Epidermal melanocyte (primary cell): ENCODE measurements around the gene CSH1.
"Not testable (repeated sequence)": the region's sequence is repeated elsewhere in the genome, so short reads cannot be mapped to it uniquely, and the experiment has no call there.

Experiments
- DNase-seq: peaks from one replicate; pipeline ENCODE4 v3.0.0; 2011; ENCODE audit warnings: low spot score; ENCODE audit not compliant: insufficient read length

Gene CSH1

DNA sequence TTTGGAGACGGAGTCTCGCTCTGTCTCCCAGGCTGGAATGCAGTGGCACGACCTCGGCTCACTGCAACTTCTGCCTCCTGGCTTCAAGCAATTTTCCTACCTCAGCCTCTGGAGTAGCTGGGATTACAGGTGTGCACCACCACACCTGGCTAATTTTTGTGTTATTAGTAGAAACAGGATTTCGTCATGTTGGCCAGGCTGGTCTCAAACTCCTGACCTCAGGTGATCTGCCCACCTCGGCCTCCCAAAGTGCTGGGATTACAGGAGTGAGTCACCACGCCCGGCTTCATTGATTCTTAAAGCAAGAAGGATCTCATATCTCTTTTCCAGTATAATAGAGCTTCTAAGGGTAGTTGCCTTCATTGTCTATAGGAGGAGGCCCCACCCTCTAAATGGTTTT, 8.4 kb upstream of the CSH1 start:
- not testable (repeated sequence) for DNase-seq

DNA sequence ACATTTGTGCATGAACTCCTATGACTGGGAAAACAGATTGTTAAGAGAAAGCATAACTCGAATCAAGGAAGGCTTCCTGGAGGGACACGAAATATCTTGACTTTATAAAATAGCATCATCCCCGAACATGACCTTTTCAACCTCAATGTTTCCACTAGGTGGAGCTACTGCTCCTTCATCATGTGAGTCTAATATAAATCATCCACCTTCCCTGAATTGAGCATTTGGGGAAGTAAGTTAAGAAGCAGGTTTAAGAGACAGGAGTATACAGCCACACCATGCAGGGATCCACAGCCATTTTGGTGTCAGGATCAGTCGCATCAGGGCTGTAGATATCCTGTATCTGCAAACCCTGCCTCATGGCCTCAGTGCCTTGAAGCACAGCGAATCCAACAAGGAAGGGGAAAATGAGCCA, 7.4 kb upstream of the CSH1 start:
- not testable (repeated sequence) for DNase-seq

DNA sequence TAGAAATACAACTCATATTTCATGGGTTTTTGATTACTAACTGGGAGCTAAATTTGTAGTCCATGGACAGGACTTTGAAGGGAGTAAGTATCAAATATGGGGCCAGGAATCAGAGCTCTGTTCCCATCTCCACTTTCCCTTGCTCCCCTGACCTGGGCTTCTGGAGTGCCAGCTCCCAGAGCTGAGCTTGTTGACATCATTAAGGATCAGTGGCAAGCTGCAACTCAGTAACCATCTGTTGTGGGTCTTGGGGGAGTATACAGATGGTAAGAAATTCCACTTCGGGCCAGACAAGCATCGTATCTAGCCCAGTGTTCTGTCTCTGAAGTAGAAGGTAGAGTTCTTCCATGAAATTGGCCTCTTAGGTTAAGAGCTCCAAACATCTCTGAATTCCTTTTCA, 5.6 kb upstream of the CSH1 start:
- not testable (repeated sequence) for DNase-seq

DNA sequence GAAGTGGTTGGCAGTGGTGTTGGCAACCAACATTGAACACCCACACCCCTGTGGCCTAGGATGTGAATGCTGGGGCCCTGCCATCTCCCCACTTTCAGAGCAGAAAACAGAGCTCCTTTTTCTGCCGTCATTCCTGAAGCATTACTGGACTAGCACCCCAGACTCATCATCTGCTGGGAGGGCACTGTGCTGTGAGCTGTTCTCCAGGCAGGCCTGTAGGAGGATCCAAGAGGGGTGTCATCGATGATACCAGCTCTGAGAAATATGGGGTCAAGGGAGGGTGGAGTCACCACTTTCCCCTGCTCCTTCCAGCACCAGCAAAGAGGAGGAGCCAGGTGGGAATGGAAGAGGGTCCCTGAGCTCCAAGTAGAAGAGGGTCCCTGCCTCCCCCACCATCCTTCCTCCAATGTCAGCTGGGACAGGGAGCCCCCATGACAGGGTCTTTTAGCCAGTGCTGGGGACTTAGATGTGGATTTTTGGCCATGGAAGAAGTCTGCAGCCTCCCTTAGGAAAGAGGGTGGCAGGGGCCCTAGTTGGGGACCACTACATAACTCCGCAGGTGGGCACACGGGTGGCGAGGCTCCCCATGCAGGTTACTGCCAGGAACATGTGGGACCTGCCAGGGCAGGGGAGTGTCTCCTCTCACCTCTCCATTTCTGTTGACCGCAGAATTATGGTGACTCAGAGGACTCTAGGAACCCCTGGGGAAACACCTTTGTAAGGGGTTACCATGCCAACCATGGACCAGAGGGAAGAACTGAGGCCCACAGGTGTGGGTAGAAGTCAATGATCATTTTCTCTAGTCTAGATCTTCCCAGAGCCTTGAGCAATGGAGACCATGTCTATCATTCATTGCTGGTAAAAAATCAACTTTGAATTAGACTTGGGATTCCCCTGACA, 2.8 kb upstream of the CSH1 start:
- not testable (repeated sequence) for DNase-seq

DNA sequence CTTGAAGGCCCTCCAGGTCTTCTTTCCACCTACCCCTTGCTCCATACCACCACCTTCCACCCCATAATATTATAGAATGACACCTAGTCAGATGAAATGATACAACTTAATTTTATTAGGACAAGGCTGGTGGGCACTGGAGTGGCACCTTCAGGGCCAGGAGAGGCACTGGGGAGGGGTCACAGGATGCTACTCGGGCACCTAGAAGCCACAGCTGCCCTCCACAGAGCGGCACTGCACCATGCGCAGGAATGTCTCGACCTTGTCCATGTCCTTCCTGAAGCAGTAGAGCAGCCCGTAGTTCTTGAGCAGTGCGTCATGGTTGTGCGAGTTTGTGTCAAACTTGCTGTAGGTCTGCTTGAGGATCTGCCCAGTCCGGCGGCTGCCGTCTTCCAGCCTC, 1.6 kb downstream of the CSH1 start:
- DNase-seq: not testable (repeated sequence)

DNA sequence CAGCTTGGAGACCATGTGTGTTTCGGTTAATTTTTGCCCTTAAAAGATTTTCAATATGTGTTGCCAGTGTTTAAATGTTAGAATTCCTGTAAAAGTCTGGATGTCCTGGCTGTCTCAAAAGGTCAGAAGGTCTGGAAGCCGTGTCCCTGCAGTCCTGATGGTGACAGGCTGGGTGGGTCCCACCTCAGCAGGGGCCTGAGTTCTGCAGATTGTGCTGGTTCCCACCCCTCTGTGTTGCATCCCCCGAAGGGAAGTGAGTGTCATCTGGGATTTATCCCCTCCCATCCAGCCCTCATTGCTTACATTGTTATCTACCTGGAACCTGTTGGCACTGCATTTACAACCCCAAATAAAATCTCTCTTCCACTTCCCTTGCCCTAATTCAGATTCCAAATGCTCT, 2.4 kb downstream of the CSH1 start:
- DNase-seq: not testable (repeated sequence)

DNA sequence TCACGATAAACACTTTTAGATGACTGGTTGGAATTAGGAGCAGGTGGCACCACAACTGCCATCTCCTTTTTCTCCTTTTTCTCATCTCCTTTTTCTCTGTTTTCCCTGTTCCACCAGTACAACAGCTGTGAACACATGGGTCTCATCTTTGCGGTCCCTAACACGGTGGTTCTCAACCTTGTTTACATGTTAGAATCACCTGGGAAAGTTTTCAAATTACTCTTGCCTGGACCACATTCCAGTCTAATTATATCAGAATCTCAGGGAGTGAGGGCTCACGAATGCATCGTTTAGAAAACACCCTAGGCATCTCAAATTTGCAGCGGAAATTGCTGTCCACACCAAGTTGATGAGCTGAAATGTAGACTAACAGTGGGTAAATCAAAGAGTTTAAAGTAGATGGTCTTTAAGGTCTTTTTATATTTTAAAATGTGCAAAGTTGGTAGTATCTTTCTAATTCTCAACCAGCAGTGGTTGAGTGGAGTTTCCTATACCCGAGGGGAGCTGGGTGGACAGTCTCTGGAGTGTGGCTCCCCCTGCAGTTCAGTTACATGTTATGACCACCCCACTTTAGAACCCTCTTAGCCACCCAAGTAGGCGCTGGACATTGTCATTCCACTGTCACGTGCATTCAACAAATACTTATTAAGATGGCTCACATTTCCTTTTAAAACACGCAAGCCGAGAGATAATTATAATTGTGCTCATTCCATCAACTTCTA, 3.9 kb downstream of the CSH1 start:
- DNase-seq: not testable (repeated sequence)

DNA sequence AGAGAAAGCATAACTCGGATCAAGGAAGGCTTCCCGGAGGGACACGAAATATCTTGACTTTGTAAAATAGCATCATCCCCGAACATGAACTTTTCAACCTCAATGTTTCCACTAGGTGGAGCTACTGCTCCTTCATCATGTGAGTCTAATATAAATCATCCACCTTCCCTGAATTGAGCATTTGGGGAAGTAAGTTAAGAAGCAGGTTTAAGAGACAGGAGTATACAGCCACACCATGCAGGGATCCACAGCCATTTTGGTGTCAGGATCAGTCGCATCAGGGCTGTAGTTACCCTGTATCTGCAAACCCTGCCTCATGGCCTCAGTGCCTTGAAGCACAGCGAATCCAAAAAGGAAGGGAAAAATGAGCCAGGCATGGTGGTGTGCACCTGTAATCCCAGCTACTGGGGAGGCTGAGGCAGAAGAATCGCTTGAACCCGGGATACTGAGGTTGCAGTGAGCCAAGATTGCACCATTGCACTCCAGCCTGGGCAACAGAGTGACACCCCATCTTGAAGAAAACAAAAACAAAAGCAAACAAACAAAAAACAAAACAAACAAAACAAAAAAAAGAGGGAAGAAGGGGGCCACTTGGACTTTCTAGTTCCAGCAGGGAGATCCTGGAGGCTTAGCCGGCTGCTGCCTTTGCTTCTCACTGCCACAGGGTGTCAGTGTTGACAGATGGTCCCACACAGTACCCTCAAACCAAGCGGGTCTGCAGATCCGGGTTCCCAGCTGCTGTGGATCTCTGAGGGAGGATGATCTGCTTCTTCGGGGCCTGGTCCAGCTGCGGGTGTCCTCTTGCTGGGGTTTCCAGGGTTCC, 7.1 kb downstream of the CSH1 start:
- DNase-seq: not testable (repeated sequence)

DNA sequence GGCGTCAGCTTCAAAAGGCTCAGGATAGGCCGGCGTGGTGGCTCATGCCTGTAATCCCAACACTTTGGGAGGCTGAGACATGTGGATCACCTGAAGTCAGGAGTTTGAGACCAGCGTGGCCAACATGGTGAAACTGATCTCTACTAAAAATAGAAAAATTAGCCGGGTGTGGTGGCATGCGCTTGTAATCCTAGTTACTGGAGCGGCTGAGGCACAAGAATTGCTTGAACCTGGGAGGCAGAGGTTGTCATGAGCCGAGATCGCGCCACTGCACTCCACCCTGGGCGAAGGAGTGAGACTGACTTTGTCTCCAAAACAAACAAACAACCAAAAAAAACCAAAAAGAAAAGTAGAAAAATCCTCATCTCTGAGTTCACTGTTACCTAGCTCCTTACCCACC, 11.3 kb downstream of the CSH1 start:
- not testable (repeated sequence) for DNase-seq

DNA sequence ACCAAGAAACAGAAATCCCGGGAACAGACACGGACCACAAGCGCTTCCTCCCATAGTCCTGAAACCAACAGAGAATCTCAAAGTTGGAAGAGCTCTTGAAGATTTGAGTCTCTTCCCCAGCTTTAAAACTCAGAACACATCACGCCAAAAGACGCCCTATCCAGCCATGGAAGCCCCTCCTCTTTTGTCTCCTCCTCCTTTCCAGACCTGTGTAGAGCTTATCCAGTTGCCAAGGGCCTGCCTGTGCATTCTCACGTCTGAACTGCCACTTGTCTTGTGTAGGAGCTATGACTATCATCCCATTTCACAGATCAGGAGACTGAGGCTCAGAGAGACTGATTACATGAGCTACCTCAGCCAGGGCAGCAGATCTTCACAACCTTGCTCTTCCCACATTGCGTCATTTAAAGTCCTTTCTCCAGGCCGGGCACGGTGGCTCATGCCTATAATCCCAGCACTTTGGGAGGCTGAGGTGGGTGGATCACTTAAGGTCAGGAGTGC, 13.7 kb downstream of the CSH1 start:
- not testable (repeated sequence) for DNase-seq

DNA sequence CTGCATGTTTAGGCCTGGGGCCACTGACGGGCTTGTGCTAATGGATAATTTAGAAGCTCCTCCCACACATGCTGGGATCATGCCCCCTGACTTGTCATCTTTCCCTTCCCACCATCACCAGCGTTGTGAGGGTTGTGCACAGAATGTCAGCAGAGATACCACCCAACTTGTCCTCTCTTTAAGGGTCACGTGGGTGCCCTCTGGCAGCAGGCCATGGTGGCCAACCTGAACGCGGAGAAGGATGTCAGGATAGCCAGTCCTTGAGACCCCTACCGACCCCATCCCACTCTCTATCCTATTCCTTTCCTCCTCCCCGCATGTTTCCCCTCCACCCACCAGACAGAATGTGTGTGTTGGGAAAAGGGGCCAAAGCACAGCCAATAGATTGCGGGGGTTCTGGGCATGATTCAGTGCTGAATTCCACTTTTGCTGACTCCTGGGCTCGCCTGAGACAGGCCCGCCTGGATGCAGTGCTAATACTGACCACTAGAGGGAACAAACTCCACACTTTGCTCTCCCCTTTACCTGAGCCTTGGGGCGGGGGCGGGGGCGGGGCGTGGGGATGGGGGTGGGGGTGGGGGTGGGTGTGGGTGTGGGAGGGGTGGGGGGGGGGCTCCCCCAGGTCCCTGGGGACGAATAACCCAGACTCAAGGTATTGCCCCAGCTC, 14.3 kb downstream of the CSH1 start, which contains the start of gene GH2:
GH2 (minus strand) TSS at position 10 of the 667 bp plus-strand sequence. CDS start 143 bp downstream, outside the sequence.
- DNase-seq: peak; percentile 52

DNA sequence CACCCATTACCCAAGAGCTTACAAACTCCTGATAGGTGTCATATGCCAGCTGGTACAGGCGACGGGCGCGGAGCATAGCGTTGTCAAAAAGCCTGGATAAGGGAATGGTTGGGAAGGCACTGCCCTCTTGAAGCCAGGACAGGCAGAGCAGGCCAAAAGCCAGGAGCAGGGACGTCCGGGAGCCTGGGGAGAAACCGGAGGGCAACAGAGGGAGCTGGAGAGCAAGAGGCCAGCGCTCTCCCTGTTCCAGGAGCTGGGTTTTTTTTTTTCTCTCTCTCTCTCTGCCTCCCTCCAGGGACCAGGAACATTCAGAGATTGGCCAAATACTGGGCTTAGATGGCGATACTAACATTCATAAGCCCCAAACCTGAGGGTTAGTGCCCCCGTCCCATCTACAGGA, 15.0 kb downstream of the CSH1 start:
- DNase-seq: not testable (repeated sequence)

DNA sequence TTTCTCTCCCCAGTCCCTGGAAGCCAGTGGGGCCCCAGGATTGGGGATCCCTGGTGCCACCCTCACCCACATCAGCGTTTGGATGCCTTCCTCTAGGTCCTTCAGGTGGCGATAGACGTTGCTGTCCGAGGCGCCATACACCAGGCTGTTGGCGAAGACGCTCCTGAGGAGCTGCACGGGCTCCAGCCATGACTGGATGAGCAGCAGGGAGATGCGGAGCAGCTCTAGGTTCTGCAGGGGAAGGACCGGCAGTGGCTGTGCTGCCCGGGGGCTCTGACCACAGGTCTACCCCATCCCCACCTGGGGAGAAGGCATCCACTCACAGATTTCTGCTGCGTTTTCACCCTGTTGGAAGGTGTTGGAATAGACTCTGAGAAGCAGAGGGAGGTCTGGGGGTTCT, 15.7 kb downstream of the CSH1 start:
- DNase-seq: no peak

DNA sequence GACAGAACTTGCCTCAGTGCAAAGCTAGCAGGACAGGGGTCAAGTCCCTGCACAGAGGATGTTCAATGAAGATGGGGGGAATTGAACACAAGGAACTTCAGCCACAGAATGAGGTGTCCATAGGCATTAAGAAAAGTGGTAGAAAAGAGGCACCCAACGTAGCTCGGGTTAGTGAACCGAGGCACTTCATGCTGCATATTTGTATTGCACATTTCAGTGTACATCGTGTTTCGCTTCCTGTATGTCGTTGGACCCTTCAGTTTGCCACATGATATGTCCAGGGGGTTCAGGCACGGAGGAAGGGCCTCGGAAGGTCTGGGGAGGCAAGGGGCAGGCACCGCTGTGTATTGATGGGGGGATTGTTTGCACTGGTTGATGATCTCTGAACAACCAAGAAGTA, 18.0 kb downstream of the CSH1 start:
- DNase-seq: not testable (repeated sequence)

DNA sequence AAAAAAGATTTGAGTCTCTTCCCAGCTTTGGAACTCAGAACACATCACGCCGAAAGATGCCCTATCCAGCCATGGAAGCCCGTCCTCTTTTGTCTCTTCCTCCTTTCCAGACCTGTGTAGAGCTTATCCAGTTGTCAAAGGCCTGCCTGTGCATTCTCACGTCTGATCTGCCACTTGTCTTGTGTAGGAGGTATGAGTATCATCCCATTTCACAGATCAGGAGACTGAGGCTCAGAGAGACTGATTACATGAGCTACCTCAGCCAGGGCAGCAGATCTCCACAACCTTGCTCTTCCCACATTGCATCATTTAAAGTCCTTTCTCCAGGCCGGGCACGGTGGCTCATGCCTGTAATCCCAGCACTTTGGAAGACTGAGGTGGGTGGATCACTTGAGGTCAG, 21.7 kb downstream of the CSH1 start:
- not testable (repeated sequence) for DNase-seq

DNA sequence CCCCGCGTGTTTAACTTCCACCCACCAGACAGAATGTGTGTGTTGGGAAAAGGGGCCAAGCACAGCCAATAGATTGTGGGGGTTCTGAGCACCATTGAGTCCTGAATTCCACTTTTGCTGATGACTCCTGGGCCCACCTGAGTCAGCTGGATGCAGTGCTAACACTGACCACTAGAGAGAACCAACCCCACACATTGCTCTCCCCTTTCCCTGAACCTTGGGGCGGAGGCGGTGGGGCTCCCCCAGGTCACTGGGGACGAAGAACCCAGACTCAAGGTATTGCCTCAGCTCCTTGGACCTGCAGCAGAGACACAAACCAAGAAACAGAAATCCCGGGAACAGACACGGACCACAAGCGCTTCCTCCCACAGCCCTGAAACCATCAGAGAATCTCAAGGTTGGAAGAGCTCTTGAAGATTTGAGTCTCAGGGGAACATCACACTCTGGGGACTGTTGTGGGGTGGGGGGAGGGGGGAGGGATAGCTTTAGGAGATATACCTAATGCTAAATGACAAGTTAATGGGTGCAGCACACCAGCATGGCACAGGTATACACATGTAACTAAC, 22.2 kb downstream of the CSH1 start:
- not testable (repeated sequence) for DNase-seq

DNA sequence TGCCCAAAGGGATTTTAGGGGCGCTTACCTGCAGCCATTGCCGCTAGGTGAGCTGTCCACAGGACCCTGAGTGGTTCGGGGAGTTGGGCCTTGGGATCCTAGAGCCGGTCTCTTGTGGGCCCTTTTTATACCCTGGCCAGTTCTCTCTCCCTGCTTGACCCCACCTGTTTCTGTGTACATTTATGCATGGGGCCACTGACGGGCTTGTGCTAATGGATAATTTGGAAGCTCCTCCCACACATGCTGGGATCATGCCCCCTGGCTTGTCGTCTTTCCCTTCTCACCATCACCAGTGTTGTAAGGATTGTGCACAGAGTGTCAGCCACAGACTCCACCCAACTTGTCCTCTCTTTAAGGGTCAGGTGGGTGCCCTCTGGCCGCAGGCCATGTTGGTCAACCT, 22.8 kb downstream of the CSH1 start, which contains the start of gene CSH2:
CSH2 (minus strand) TSS at position 101 of the 400 bp plus-strand sequence; CDS start at position 38, 63 bp downstream.
- DNase-seq: not testable (repeated sequence)

DNA sequence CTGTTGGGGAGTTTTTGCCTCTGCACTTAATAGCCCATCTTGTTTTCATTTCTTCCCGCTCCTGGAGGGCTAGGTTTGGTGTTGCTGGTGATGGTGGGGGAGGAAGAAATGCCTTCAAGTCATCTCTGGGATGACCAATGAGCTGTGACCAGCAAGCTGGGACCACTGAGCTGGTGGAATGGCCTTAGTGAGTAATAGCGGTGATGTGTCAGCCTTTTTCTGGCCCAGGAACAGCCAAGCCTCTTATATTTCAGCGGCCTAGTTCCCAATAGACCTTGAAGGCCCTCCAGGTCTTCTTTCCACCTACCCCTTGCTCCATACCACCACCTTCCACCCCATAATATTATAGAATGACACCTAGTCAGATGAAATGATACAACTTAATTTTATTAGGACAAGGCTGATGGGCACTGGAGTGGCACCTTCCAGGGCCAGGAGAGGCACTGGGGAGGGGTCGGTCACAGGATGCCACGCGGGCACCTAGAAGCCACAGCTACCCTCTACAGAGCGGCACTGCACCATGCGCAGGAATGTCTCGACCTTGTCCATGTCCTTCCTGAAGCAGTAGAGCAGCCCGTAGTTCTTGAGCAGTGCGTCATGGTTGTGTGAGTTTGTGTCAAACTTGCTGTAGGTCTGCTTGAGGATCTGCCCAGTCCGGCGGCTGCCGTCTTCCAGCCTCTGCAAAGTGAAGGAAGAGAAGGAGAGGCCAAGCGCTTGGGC, 24.6 kb downstream of the CSH1 start:
- DNase-seq: not testable (repeated sequence)

DNA sequence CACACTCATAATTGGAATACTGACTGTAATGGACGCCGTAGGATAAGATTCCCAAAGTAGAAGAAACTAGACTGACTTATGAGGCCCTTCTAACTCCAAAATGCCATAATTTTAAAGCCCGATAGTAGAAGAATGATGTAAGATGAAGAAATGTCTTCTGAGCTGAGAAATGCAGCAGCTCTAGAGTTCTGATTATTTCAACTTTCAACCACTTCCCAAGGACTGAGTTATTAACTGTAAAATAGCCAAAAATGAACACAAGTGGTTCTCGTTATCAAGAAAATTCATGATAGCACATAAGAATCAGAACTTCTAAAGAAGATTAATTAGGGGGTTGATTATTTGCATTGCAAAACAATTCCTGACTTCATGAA, 26.1 kb downstream of the CSH1 start:
- DNase-seq: not testable (repeated sequence)
